Measurements from ENCODE around the gene PRKN. TPM values are rescaled to one million over a fixed set of nuclear protein-coding genes. Genes with fewer than 3 reads are reported as not detected.

PRKN gene
- total RNA-seq, 1 donor from 2014 or later: 1.3 TPM

- H2AFZ ChIP-seq (ENCODE audit: low read depth, low read length): no peak overlapping the region
- no peak overlapping the region for H3K27ac ChIP-seq (ENCODE audit: low read depth, low read length)
- no peaks in the 10 kb centered on the region for H3K4me1 Mint-ChIP-seq (ENCODE audit: low read depth, unreplicated experiment)
- no peak for TF ChIP-seq CTCF (IDR thresholded peaks at IDR 0.05; ENCODE audit: insufficient read depth, low read depth, low read length)
- no peak for TF ChIP-seq EZH2 (IDR thresholded peaks at IDR 0.05; ENCODE audit: insufficient read depth, low read length)
- no peaks in the 10 kb centered on the region for H3K27me3 Mint-ChIP-seq (ENCODE audit: low read depth, unreplicated experiment)
- H3K27me3 ChIP-seq (ENCODE audit: insufficient read depth, low read length): no peaks in the 10 kb centered on the region
- no peak for FAIRE-seq
- no peak overlapping the region for H3K4me3 Mint-ChIP-seq (ENCODE audit: unreplicated experiment)
- no peak overlapping the region for H3K27ac Mint-ChIP-seq (ENCODE audit: unreplicated experiment)
- no peak overlapping the region for H3K9ac ChIP-seq (ENCODE audit: low read length)
- no peaks in the 10 kb centered on the region for H3K79me2 ChIP-seq (ENCODE audit: insufficient read depth, low read length)
- H3K36me3 ChIP-seq (ENCODE audit: insufficient read depth, low read length): no peaks in the 10 kb centered on the region
- no peaks in the 10 kb centered on the region for H3K9me3 ChIP-seq (ENCODE audit: insufficient read depth, low read depth, low read length)
- H3K4me3 ChIP-seq (ENCODE audit: insufficient read depth, low read depth, low read length): no peak overlapping the region
- no peaks in the 10 kb centered on the region for H4K20me1 ChIP-seq (ENCODE audit: insufficient read depth, low read length)
- H3K4me2 ChIP-seq (ENCODE audit: low read length): no peak overlapping the region
- H3K9me3 Mint-ChIP-seq (ENCODE audit: unreplicated experiment): peaks cover 4% of the 10 kb centered on the region
- DNase-seq (ENCODE audit: low read depth): no peak
- no peaks in the 10 kb centered on the region for H3K4me1 ChIP-seq (ENCODE audit: insufficient read depth, low read length)
- H3K36me3 Mint-ChIP-seq (ENCODE audit: low read depth, unreplicated experiment): peaks cover 3% of the 10 kb centered on the region
These were observed 1069.4 kb downstream of the PRKN start for GRCh38 chr6:161658211-161658610.

DNA sequence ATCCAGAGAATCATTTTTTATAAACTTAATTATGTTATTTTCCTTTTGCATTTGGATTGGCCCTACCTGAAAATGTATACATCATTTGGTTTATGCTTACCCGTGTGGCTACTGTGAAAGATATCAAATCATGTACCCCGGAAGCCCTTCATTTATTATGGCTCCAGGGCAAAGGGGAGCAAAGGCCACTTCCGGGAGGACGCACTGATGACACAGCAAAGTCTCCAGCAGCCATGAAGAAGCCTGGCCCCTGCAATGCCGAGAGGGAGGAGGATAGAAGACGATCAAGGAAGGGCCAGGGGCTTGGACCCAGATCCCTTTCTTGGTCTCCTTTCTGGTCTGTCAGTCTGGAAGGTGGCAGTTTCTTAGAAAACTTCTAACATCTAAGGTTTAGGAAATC is 1073.4 kb downstream of the PRKN start:
- Mint-ChIP-seq H3K36me3 (ENCODE audit: low read depth, unreplicated experiment) (no peaks in the 10 kb centered on the region), H3K27me3 (ENCODE audit: low read depth, unreplicated experiment) (peaks cover 4% of the 10 kb centered on the region), H3K27ac (ENCODE audit: unreplicated experiment) (no peak overlapping the region), H3K4me1 (ENCODE audit: low read depth, unreplicated experiment) (no peaks in the 10 kb centered on the region), H3K4me3 (ENCODE audit: unreplicated experiment) (no peak overlapping the region), H3K9me3 (ENCODE audit: unreplicated experiment) (no peaks in the 10 kb centered on the region)
- DNase-seq (ENCODE audit: low read depth): no peak
- Histone ChIP-seq H4K20me1 (ENCODE audit: insufficient read depth, low read length) (no peaks in the 10 kb centered on the region), H3K9me3 (ENCODE audit: insufficient read depth, low read depth, low read length) (peaks cover 3% of the 10 kb centered on the region), H3K79me2 (ENCODE audit: insufficient read depth, low read length) (no peaks in the 10 kb centered on the region), H3K4me2 (ENCODE audit: low read length) (no peak overlapping the region), H3K4me3 (ENCODE audit: insufficient read depth, low read depth, low read length) (no peak overlapping the region), H2AFZ (ENCODE audit: low read depth, low read length) (no peak overlapping the region), H3K4me1 (ENCODE audit: insufficient read depth, low read length) (no peaks in the 10 kb centered on the region), H3K27ac (ENCODE audit: low read depth, low read length) (no peak overlapping the region), H3K27me3 (ENCODE audit: insufficient read depth, low read length) (no peaks in the 10 kb centered on the region), H3K9ac (ENCODE audit: low read length) (no peak overlapping the region), H3K36me3 (ENCODE audit: insufficient read depth, low read length) (no peaks in the 10 kb centered on the region)
- no peak for TF ChIP-seq CTCF (IDR thresholded peaks at IDR 0.05; ENCODE audit: insufficient read depth, low read depth, low read length)
- TF ChIP-seq EZH2 (IDR thresholded peaks at IDR 0.05; ENCODE audit: insufficient read depth, low read length): no peak
- FAIRE-seq: no peak

DNA sequence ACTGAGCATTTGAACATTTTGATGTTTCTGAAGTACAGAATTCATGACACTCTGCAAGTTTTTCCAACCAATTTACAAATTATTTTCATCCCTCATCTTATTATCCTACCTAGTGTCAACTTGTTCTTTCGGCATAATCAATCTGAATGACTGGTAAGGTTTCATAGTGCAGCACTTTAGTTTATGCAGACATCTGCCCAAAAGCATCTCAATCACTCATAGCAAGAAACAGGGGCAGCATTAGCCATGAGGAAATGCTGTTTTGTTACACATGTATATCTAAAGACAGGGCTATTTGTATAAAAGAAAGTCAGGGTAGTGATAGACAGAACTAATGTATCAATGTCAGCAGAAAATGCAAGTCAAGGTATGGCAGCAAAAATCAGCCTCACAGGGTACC is 1075.6 kb downstream of the PRKN start:
- H3K4me3 ChIP-seq (ENCODE audit: insufficient read depth, low read depth, low read length): no peak overlapping the region
- TF ChIP-seq EZH2 (IDR thresholded peaks at IDR 0.05; ENCODE audit: insufficient read depth, low read length): no peak
- no peak for TF ChIP-seq CTCF (IDR thresholded peaks at IDR 0.05; ENCODE audit: insufficient read depth, low read depth, low read length)
- H3K9me3 ChIP-seq (ENCODE audit: insufficient read depth, low read depth, low read length): peaks cover 3% of the 10 kb centered on the region
- H3K27ac ChIP-seq (ENCODE audit: low read depth, low read length): no peak overlapping the region
- H3K36me3 Mint-ChIP-seq (ENCODE audit: low read depth, unreplicated experiment): no peaks in the 10 kb centered on the region
- DNase-seq (ENCODE audit: low read depth) (no peak), FAIRE-seq (no peak)
- no peak overlapping the region for H3K4me3 Mint-ChIP-seq (ENCODE audit: unreplicated experiment)
- no peaks in the 10 kb centered on the region for H3K4me1 ChIP-seq (ENCODE audit: insufficient read depth, low read length)
- no peaks in the 10 kb centered on the region for H3K36me3 ChIP-seq (ENCODE audit: insufficient read depth, low read length)
- H3K27me3 ChIP-seq (ENCODE audit: insufficient read depth, low read length): no peaks in the 10 kb centered on the region
- no peak overlapping the region for H3K4me2 ChIP-seq (ENCODE audit: low read length)
- H3K9ac ChIP-seq (ENCODE audit: low read length): no peak overlapping the region
- no peak overlapping the region for H2AFZ ChIP-seq (ENCODE audit: low read depth, low read length)
- H3K27me3 Mint-ChIP-seq (ENCODE audit: low read depth, unreplicated experiment): peaks cover 4% of the 10 kb centered on the region
- H3K9me3 Mint-ChIP-seq (ENCODE audit: unreplicated experiment): no peaks in the 10 kb centered on the region
- no peak overlapping the region for H3K27ac Mint-ChIP-seq (ENCODE audit: unreplicated experiment)
- no peaks in the 10 kb centered on the region for H3K4me1 Mint-ChIP-seq (ENCODE audit: low read depth, unreplicated experiment)
- H3K79me2 ChIP-seq (ENCODE audit: insufficient read depth, low read length): no peaks in the 10 kb centered on the region
- no peaks in the 10 kb centered on the region for H4K20me1 ChIP-seq (ENCODE audit: insufficient read depth, low read length)
